MM.1S (cell line): ENCODE data around the gene CABLES2.

Source experiments
- DNase-seq: peaks from one replicate; pipeline ENCODE4 v3.0.0-alpha.2; 2015
- H2AFZ ChIP-seq: fragments of 300-600 bp; sonication (generic); 2 replicates; pipeline ENCODE4 v1.6.0; 2016; ENCODE audit warnings: antibody characterized with exemption, low read length
- H3F3A ChIP-seq: fragments of 300-600 bp; sonication (generic); 2 replicates; pipeline ENCODE4 v1.6.1; 2016; ENCODE audit warnings: mild to moderate bottlenecking, antibody characterized with exemption, low read length, moderate library complexity, mixed read lengths; ENCODE audit not compliant: insufficient read depth
- H3K27ac ChIP-seq: fragments of 300-600 bp; sonication (generic); 2 replicates; pipeline ENCODE4 v1.5.1; 2016; ENCODE audit warnings: mild to moderate bottlenecking, low read length
- H3K27me3 ChIP-seq: fragments of 300-600 bp; sonication (generic); replicated peaks from 2 replicates; pipeline ENCODE4 v1.6.0; 2016; ENCODE audit warnings: low read length; ENCODE audit not compliant: insufficient read depth
- H3K36me3 ChIP-seq: fragments of 300-600 bp; sonication (generic); replicated peaks from 2 replicates; pipeline ENCODE4 v1.6.1; 2016; ENCODE audit warnings: mild to moderate bottlenecking, low read length, mixed read lengths; ENCODE audit not compliant: insufficient read depth
- H3K4me1 ChIP-seq: fragments of 300-600 bp; sonication (generic); 2 replicates; pipeline ENCODE4 v1.6.1; 2016; ENCODE audit warnings: low read length, mixed read lengths
- H3K4me2 ChIP-seq: fragments of 300-600 bp; sonication (generic); 2 replicates; pipeline ENCODE4 v1.6.0; 2016; ENCODE audit warnings: low read depth, low read length
- H3K4me3 ChIP-seq: fragments of 300-600 bp; sonication (generic); 2 replicates; pipeline ENCODE4 v1.5.1; 2016; ENCODE audit warnings: low read length, mixed read lengths
- H3K79me2 ChIP-seq: fragments of 300-600 bp; sonication (generic); 2 replicates; pipeline ENCODE4 v1.6.1; 2016; ENCODE audit warnings: mixed run types, low read length, mixed read lengths
- H3K9ac ChIP-seq: fragments of 300-600 bp; sonication (generic); 2 replicates; pipeline ENCODE4 v1.6.1; 2016; ENCODE audit warnings: low read length, mixed read lengths
- H3K9me2 ChIP-seq: fragments of 300-600 bp; sonication (generic); replicated peaks from 2 replicates; pipeline ENCODE4 v1.6.1; 2016; ENCODE audit warnings: mild to moderate bottlenecking, low read length, mixed read lengths; ENCODE audit not compliant: insufficient read depth
- H3K9me3 ChIP-seq: fragments of 300-600 bp; sonication (generic); replicated peaks from 2 replicates; pipeline ENCODE4 v1.6.1; 2016; ENCODE audit warnings: mild to moderate bottlenecking, low read length, mixed read lengths; ENCODE audit not compliant: insufficient read depth
- H4K20me1 ChIP-seq: fragments of 300-600 bp; sonication (generic); 2 replicates; pipeline ENCODE4 v1.6.1; 2016; ENCODE audit warnings: mild to moderate bottlenecking, low read length, moderate library complexity, mixed read lengths; ENCODE audit not compliant: insufficient read depth
- CTCF ChIP-seq: fragments of 300-600 bp; sonication (generic); IDR thresholded peaks from 2 replicates; pipeline ENCODE4 v1.5.1; 2016; ENCODE audit warnings: antibody characterized with exemption, low read length, mixed read lengths
- EZH2 ChIP-seq: fragments of 300-600 bp; sonication (generic); optimal IDR thresholded peaks from 2 replicates; pipeline ENCODE3; 2017; ENCODE audit warnings: low read depth, mild to moderate bottlenecking, antibody characterized with exemption, low read length, mixed read lengths
- EZH2phosphoT487 ChIP-seq: fragments of 300-600 bp; sonication (generic); IDR thresholded peaks from 2 replicates; pipeline ENCODE4 v1.6.1; 2018; ENCODE audit warnings: antibody characterized with exemption, low read length

Gene CABLES2

GRCh38 chr20:62453186-62453808 lies 46.2 kb upstream of the CABLES2 start:
- Histone ChIP-seq H3K79me2 (no peaks in the 10 kb centered on the region), H3F3A (no peaks in the 10 kb centered on the region), H3K4me3 (no peak overlapping the region), H3K4me1 (no peaks in the 10 kb centered on the region), H2AFZ (no peak overlapping the region), H3K36me3 (no peaks in the 10 kb centered on the region), H3K27me3 (peaks cover 97% of the 10 kb centered on the region), H3K27ac (no peak overlapping the region), H3K9ac (no peak overlapping the region), H3K9me2 (no peaks in the 10 kb centered on the region), H3K9me3 (no peaks in the 10 kb centered on the region), H3K4me2 (no peak overlapping the region), H4K20me1 (no peaks in the 10 kb centered on the region)
- TF ChIP-seq EZH2: no peak
- TF ChIP-seq CTCF: no peak
- no peak for TF ChIP-seq EZH2phosphoT487
- DNase-seq: no peak

DNA sequence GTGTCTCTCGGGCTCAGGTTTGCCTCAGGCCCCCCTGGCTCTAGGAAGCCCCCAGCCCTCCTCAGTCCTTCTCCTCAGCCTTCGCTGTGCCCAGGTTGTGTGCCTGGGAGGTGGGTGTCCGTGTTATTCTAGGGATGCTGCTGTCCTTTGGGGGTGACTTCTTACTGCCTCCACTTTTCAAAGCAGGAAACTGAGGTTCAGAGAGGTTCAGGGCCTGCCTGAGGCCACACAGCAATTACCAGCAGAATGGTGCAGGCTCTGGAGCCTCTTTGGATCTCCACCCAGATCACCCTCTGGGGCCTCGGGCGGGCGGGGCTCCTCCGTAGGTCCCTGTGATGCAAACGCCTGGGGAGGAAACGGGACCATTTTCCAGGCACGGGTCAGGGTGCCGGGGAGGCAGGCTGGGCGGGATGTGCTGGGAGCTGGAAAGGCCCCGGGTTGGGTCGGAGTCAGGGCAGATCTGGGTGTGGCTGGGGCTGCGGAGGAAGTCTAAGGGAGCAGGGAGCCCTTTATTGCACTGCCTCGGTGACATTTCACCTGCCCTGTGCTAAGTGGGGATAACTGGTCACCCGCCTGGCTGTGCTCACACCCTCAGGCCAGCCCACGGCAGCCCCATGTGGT lies 45.5 kb upstream of the CABLES2 start:
- no peaks in the 10 kb centered on the region for H3F3A ChIP-seq
- no peak overlapping the region for H3K27ac ChIP-seq
- peaks cover 97% of the 10 kb centered on the region for H3K27me3 ChIP-seq
- no peak overlapping the region for H3K4me2 ChIP-seq
- DNase-seq: no peak
- no peak overlapping the region for H3K9ac ChIP-seq
- H2AFZ ChIP-seq: no peak overlapping the region
- H3K4me1 ChIP-seq: no peaks in the 10 kb centered on the region
- no peak for TF ChIP-seq CTCF
- no peak for TF ChIP-seq EZH2phosphoT487
- no peak for TF ChIP-seq EZH2
- no peaks in the 10 kb centered on the region for H3K9me2 ChIP-seq
- H3K4me3 ChIP-seq: no peak overlapping the region
- no peaks in the 10 kb centered on the region for H3K9me3 ChIP-seq
- H3K36me3 ChIP-seq: no peaks in the 10 kb centered on the region
- no peaks in the 10 kb centered on the region for H3K79me2 ChIP-seq
- H4K20me1 ChIP-seq: no peaks in the 10 kb centered on the region

DNA sequence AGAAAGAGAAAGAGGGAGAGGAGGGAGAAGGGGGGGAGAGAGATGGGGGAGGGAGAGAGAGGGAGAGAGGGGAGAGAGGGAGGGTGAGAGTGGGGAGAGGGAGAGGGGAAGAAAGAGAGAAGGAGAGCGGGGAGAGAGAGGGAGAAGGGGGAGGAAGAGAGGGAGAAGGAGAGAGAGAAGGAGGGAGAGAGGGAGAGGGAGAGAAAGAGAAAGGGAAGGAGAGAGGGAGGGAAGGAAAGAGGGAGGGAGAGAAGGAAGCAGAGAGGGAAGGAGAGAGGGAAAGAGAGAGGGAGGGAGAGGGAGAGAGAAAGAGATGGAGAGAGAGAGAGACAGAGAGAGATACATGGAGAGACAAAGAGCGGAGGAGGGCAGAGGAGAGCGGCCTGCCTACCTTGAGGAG lies 44.9 kb upstream of the CABLES2 start:
- Histone ChIP-seq H3K27me3 (peaks cover 97% of the 10 kb centered on the region), H3K4me3 (no peak overlapping the region), H3K79me2 (no peaks in the 10 kb centered on the region), H3K9me3 (no peaks in the 10 kb centered on the region), H3K4me1 (no peaks in the 10 kb centered on the region), H3K27ac (no peak overlapping the region), H3K4me2 (no peak overlapping the region), H3K9ac (no peak overlapping the region), H3F3A (no peaks in the 10 kb centered on the region), H3K36me3 (no peaks in the 10 kb centered on the region), H3K9me2 (no peaks in the 10 kb centered on the region), H4K20me1 (no peaks in the 10 kb centered on the region), H2AFZ (no peak overlapping the region)
- TF ChIP-seq CTCF: no peak
- no peak for TF ChIP-seq EZH2phosphoT487
- no peak for TF ChIP-seq EZH2
- no peak for DNase-seq
